GM12801 (cell line): ENCODE measurements around the gene ARMC2.

Experiments used
- TF ChIP-seq, protein P1 (sequence below): IDR thresholded peaks from one replicate; pipeline ENCODE4 v1.5.1; 2011; ENCODE audit warnings: control low read depth; ENCODE audit not compliant: insufficient read length; ENCODE audit errors: extremely low read depth

ARMC2 gene

DNA sequence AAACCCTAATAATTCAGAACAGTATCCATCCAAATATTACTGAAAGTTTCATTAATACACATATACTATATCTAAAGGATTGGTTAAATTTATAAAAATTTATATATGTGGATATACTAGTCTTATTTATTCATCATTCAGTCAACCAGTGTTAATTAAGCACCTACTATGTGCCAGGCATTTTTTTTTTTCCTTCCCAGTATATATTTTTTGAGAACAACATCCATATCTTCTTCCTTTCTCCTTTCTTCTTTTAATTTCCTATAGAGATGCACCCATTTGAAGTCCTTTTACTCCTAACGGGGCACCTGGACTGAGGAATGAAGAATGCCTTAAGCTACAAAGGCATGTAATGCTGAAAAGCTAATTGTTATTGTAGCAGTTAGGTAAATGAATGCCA lies 173.6 kb downstream of the ARMC2 start:
- TF ChIP-seq, protein P1, sequence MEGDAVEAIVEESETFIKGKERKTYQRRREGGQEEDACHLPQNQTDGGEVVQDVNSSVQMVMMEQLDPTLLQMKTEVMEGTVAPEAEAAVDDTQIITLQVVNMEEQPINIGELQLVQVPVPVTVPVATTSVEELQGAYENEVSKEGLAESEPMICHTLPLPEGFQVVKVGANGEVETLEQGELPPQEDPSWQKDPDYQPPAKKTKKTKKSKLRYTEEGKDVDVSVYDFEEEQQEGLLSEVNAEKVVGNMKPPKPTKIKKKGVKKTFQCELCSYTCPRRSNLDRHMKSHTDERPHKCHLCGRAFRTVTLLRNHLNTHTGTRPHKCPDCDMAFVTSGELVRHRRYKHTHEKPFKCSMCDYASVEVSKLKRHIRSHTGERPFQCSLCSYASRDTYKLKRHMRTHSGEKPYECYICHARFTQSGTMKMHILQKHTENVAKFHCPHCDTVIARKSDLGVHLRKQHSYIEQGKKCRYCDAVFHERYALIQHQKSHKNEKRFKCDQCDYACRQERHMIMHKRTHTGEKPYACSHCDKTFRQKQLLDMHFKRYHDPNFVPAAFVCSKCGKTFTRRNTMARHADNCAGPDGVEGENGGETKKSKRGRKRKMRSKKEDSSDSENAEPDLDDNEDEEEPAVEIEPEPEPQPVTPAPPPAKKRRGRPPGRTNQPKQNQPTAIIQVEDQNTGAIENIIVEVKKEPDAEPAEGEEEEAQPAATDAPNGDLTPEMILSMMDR: no peak

DNA sequence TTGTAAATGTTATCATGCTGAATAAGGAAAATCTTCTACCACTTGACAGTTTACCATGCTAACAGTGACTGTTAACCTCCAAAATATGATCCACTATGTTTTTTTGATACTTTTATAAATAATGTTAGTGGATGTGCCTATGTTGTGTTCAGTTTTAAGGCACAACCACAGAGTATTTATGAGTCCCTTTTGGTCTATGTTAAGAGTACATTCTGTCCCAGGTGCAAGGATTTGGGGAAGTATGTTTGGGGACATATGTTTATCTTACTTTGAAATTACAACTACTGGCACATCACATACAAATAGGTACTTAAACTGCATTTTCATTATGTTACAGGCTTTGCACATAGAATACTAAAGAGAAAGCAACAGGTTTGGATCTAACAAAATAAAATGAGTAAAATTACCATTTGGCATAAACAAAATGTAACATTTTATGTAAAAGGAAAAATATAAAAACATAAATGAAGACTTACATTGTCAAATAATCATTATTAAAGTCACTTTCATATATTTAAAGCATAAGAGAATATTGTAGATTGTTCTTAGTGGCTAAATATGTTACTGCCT lies 175.2 kb downstream of the ARMC2 start:
- TF ChIP-seq, protein P1: no peak
